H1 (cell line): ENCODE results near the gene FBXO38. TPM values are rescaled to one million over a fixed set of nuclear protein-coding genes. Genes with fewer than 3 reads are reported as not detected.

Experiments
- CTCF ChIA-PET: fragments of 300-600 bp; sonication (Branson Sonifier 250); formaldehyde crosslinking; loops from one replicate; lab custom pipeline; 2021; ENCODE audit not compliant: partially characterized antibody; lab: Charles Lee
- POLR2A ChIA-PET: fragments of 300-600 bp; sonication (Branson Sonifier 250); formaldehyde crosslinking; loops from one replicate; lab custom pipeline; 2021; ENCODE audit warnings: inconsistent platforms; ENCODE audit not compliant: partially characterized antibody; lab: Charles Lee
- DNase-seq, 2 experiments: peaks; one replicate each; pipeline versions ENCODE4 v3.0.0 to v3.0.0-alpha.2; 2010 to 2022; ENCODE audit warnings: low spot score in 2 of 2, low read depth in 1 of 2, mixed read lengths in 1 of 2
- FAIRE-seq: peaks from 2 replicates; lab custom pipeline; 2011; peaks lifted over from hg19 to GRCh38; lab: Jason Lieb, UNC
- H2AFZ ChIP-seq: 2 replicates; pipeline ENCODE4 v1.8.1; 2012; ENCODE audit warnings: low read length, inconsistent platforms
- H2AK5ac ChIP-seq: 2 replicates; pipeline ENCODE4 v1.6.1; 2013; ENCODE audit warnings: low read depth, low read length
- H2BK120ac ChIP-seq: replicated peaks from 2 replicates; pipeline ENCODE3; 2013; ENCODE audit warnings: low read depth, low read length, inconsistent platforms
- H2BK12ac ChIP-seq: 2 replicates; pipeline ENCODE4 v1.6.1; 2013; ENCODE audit warnings: low read depth, low read length
- H2BK15ac ChIP-seq: 2 replicates; pipeline ENCODE4 v1.6.1; 2013; ENCODE audit warnings: low read length
- H2BK20ac ChIP-seq: 2 replicates; pipeline ENCODE4 v1.6.1; 2013; ENCODE audit warnings: low read length
- H2BK5ac ChIP-seq: 2 replicates; pipeline ENCODE4 v1.6.1; 2013; ENCODE audit warnings: low read depth, low read length
- H3K14ac ChIP-seq: 2 replicates; pipeline ENCODE4 v1.6.1; 2013; ENCODE audit warnings: inconsistent platforms; ENCODE audit not compliant: insufficient read length
- H3K18ac ChIP-seq: 2 replicates; pipeline ENCODE4 v1.6.1; 2013; ENCODE audit warnings: low read length; ENCODE audit errors: extremely low read depth
- H3K23ac ChIP-seq: 2 replicates; pipeline ENCODE4 v1.6.1; 2013; ENCODE audit warnings: inconsistent platforms; ENCODE audit not compliant: insufficient read length
- H3K23me2 ChIP-seq: 2 replicates; pipeline ENCODE4 v1.6.1; 2013; ENCODE audit warnings: low read depth, low read length
- H3K27ac ChIP-seq: 2 replicates; pipeline ENCODE4 v1.6.1; 2011; ENCODE audit warnings: low read depth, low read length, inconsistent platforms
- H3K27me3 ChIP-seq, 4 experiments: replicated peaks in 1 of 4; 1 replicate in 1 of 4; 2 replicates in 3 of 4; pipeline versions ENCODE4 v1.6.1 to v1.8.1; 2011 to 2013; ENCODE audit warnings: low read length in 3 of 4, mild to moderate bottlenecking in 3 of 4, inconsistent platforms in 2 of 4, mixed read lengths in 2 of 4, moderate library complexity in 1 of 4; ENCODE audit not compliant: control insufficient read depth in 3 of 4, insufficient read depth in 3 of 4; ENCODE audit errors: extremely low read depth in 1 of 4
- H3K36me3 ChIP-seq, 4 experiments: 2 replicates each; pipeline versions ENCODE4 v1.6.1 to v1.8.1; 2011 to 2013; ENCODE audit warnings: mild to moderate bottlenecking in 4 of 4, low read length in 3 of 4, moderate library complexity in 2 of 4, control low read depth in 1 of 4, inconsistent platforms in 1 of 4; ENCODE audit not compliant: insufficient read depth in 4 of 4, control insufficient read depth in 2 of 4
- H3K4ac ChIP-seq: replicated peaks from 2 replicates; pipeline ENCODE3; 2013; ENCODE audit warnings: low read length, low read depth, mixed read lengths, inconsistent platforms; ENCODE audit not compliant: insufficient read length
- H3K4me1 ChIP-seq, 4 experiments: replicated peaks in 1 of 4; 1 replicate in 1 of 4; 2 replicates in 3 of 4; pipeline versions ENCODE4 v1.6.1 to v1.8.1; 2011 to 2013; ENCODE audit warnings: low read length in 3 of 4, inconsistent platforms in 2 of 4, mixed read lengths in 1 of 4; ENCODE audit not compliant: insufficient read depth in 4 of 4, control insufficient read depth in 3 of 4
- H3K4me2 ChIP-seq, 2 experiments: 2 replicates each; pipeline versions ENCODE4 v1.6.1 to v1.8.1; 2011 to 2013; ENCODE audit warnings: low read depth in 2 of 2, low read length in 2 of 2, control low read depth in 1 of 2, inconsistent platforms in 1 of 2, mild to moderate bottlenecking in 1 of 2; ENCODE audit not compliant: insufficient read depth in 1 of 2
- H3K4me3 ChIP-seq, 4 experiments: fragments of 200-600, 300-600 bp in 1 of 4; sonication (generic), shearing (Covaris generic), sonication (Bioruptor Twin) in 1 of 4; 2 replicates each; pipeline versions ENCODE4 v1.5.1 to v1.8.1; 2011 to 2016; ENCODE audit warnings: low read length in 4 of 4, low read depth in 3 of 4, control low read depth in 2 of 4, inconsistent platforms in 2 of 4, mild to moderate bottlenecking in 2 of 4, mixed read lengths in 1 of 4, moderate library complexity in 1 of 4; ENCODE audit not compliant: insufficient read depth in 2 of 4; ENCODE audit errors: extremely low read depth in 1 of 4
- H3K56ac ChIP-seq: replicated peaks from 2 replicates; pipeline ENCODE3; 2013; ENCODE audit warnings: low read depth, mild to moderate bottlenecking, mixed read lengths, low read length, inconsistent platforms; ENCODE audit not compliant: insufficient read length
- H3K79me1 ChIP-seq: 2 replicates; pipeline ENCODE4 v1.6.1; 2013; ENCODE audit warnings: low read depth, low read length, control low read depth
- H3K79me2 ChIP-seq, 2 experiments: 2 replicates each; pipeline versions ENCODE4 v1.6.1 to v1.8.1; 2012 to 2013; ENCODE audit warnings: low read length in 2 of 2, mild to moderate bottlenecking in 2 of 2, inconsistent platforms in 1 of 2; ENCODE audit not compliant: insufficient read depth in 2 of 2, control insufficient read depth in 1 of 2
- H3K9ac ChIP-seq, 4 experiments: replicated peaks in 1 of 4; 1 replicate in 1 of 4; 2 replicates in 3 of 4; pipeline versions ENCODE4 v1.6.1 to v1.8.1; 2011 to 2013; ENCODE audit warnings: low read depth in 3 of 4, low read length in 3 of 4, control low read depth in 2 of 4, mild to moderate bottlenecking in 2 of 4, moderate library complexity in 2 of 4, inconsistent platforms in 1 of 4; ENCODE audit errors: extremely low read depth in 1 of 4
- H3K9me3 ChIP-seq, 2 experiments: 2 replicates each; pipeline versions ENCODE4 v1.6.1 to v1.8.1; 2012 to 2013; ENCODE audit warnings: mild to moderate bottlenecking in 2 of 2, moderate library complexity in 2 of 2, control low read depth in 1 of 2, inconsistent platforms in 1 of 2, low read depth in 1 of 2, low read length in 1 of 2, mixed read lengths in 1 of 2; ENCODE audit not compliant: insufficient read depth in 2 of 2
- H4K20me1 ChIP-seq, 2 experiments: replicated peaks in 1 of 2; 2 replicates each; pipeline versions ENCODE3 to v1.8.1; 2011 to 2013; ENCODE audit warnings: inconsistent platforms in 2 of 2, low read length in 2 of 2, mild to moderate bottlenecking in 1 of 2; ENCODE audit not compliant: insufficient read depth in 2 of 2, control insufficient read depth in 1 of 2
- H4K5ac ChIP-seq: 2 replicates; pipeline ENCODE4 v1.6.1; 2013; ENCODE audit warnings: low read length, low read depth, mixed read lengths, inconsistent platforms; ENCODE audit not compliant: insufficient read length
- H4K8ac ChIP-seq: 2 replicates; pipeline ENCODE4 v1.8.0; 2013; ENCODE audit warnings: mild to moderate bottlenecking, moderate library complexity, low read length, inconsistent platforms; ENCODE audit not compliant: insufficient read depth; ENCODE audit errors: extremely low read depth
- H4K91ac ChIP-seq: replicated peaks from 2 replicates; pipeline ENCODE3; 2013; ENCODE audit warnings: low read length, mixed read lengths, inconsistent platforms; ENCODE audit not compliant: insufficient read length
- CREB1 ChIP-seq: IDR thresholded peaks from 2 replicates; pipeline ENCODE4 v1.6.1; 2012; ENCODE audit warnings: inconsistent platforms
- EGR1 ChIP-seq: IDR thresholded peaks from 2 replicates; pipeline ENCODE4 v1.6.1; 2011; ENCODE audit warnings: low read depth, low read length, borderline replicate concordance
- EZH2 ChIP-seq: fragments of 200-600 bp; sonication (generic); IDR thresholded peaks from 2 replicates; pipeline ENCODE4 v1.7.1; 2012; ENCODE audit warnings: low read depth, mild to moderate bottlenecking, moderate library complexity, low read length, inconsistent platforms; ENCODE audit not compliant: severe bottlenecking
- FOSL1 ChIP-seq: IDR thresholded peaks from 2 replicates; pipeline ENCODE4 v1.6.1; 2011; ENCODE audit warnings: mild to moderate bottlenecking, low read depth, low read length, moderate library complexity; ENCODE audit not compliant: insufficient read depth
- GABPA ChIP-seq: IDR thresholded peaks from 2 replicates; pipeline ENCODE4 v1.6.1; 2011; ENCODE audit warnings: mild to moderate bottlenecking, low read length, moderate library complexity, borderline replicate concordance; ENCODE audit not compliant: insufficient read depth
- GTF2F1 ChIP-seq: IDR thresholded peaks from 2 replicates; pipeline ENCODE4 v1.6.1; 2012; ENCODE audit warnings: low read depth, low read length, improper control_type of control experiment, borderline replicate concordance
- HDAC2 ChIP-seq, 2 experiments: fragments of 300-600 bp in 1 of 2; sonication (generic) in 1 of 2; IDR thresholded peaks; 2 replicates each; pipeline ENCODE4 v1.6.1; 2011 to 2012; ENCODE audit warnings: low read depth in 2 of 2, low read length in 2 of 2, mild to moderate bottlenecking in 2 of 2, moderate library complexity in 2 of 2, borderline replicate concordance in 1 of 2, inconsistent platforms in 1 of 2
- JUND ChIP-seq: IDR thresholded peaks from 2 replicates; pipeline ENCODE4 v1.6.1; 2011; ENCODE audit warnings: mild to moderate bottlenecking, improper control_type of control experiment, low read length
- SAP30 ChIP-seq: fragments of 300-600 bp; sonication (generic); IDR thresholded peaks from 2 replicates; pipeline ENCODE4 v1.7.1; 2012; ENCODE audit warnings: low read length, moderate library complexity, mild to moderate bottlenecking, inconsistent platforms; ENCODE audit not compliant: insufficient read depth, insufficient replicate concordance
- TAF1 ChIP-seq: IDR thresholded peaks from 2 replicates; pipeline ENCODE4 v1.6.1; 2011; ENCODE audit warnings: mild to moderate bottlenecking, low read depth, low read length
- WGBS, 2 experiments: shearing (Covaris generic) in 1 of 2; methylation state at CpG; one replicate each; pipeline versions ENCODE4 v1.1.6 to v1.1.7; 2013 to 2015; ENCODE audit warnings: low lambda C conversion rate in 2 of 2, mixed read lengths in 2 of 2, inconsistent platforms in 1 of 2, low coverage in 1 of 2, missing lambda C conversion rate in 1 of 2; ENCODE audit not compliant: insufficient replicate concordance in 2 of 2, insufficient coverage in 1 of 2, insufficient read length in 1 of 2; ENCODE audit errors: extremely low coverage in 1 of 2, missing lambda C conversion rate in 1 of 2; 5-methylcytosine and 5-hydroxymethylcytosine counted together
- polyA plus RNA-seq, 7 experiments: library from polyadenylated mRNA; depleted of rRNA in 3 of 7; stranded (reverse) in 5 of 7; unstranded in 2 of 7; fragments of >200 nt in 5 of 7; fragments of 200-250 nt in 2 of 7; gene quantifications; 1 replicate in 5 of 7; 2 replicates in 1 of 7; 4 replicates in 1 of 7; pipeline versions ENCODE4 v1.2.1 to v1.2.3, GENCODE V29; 2011 to 2013; ENCODE audit warnings: missing spikeins in 2 of 7, mixed read lengths in 2 of 7
- total RNA-seq: library from RNA; stranded (reverse); fragmentation: NEBNext Ultra II Directional; extraction: Animal tissue kit (Norgen Biotek cat#: 25700); gene quantifications from 2 replicates; pipeline ENCODE4 v1.2.1, GENCODE V29; 2021
- TF ChIP-seq, protein P1 (sequence below), 3 experiments: IDR thresholded peaks; 1 replicate in 2 of 3; 2 replicates in 1 of 3; pipeline versions ENCODE4 v1.5.1 to v1.6.1; 2011; ENCODE audit warnings: low read length in 3 of 3, mild to moderate bottlenecking in 3 of 3, inconsistent platforms in 2 of 3, low read depth in 1 of 3, moderate library complexity in 1 of 3; ENCODE audit not compliant: insufficient read depth in 1 of 3; ENCODE audit errors: control extremely low read depth in 1 of 3

The FBXO38 gene
- total and polyA plus RNA-seq, 2 of the 8 experiments (the other 6 are each of a cell fraction or from before 2014, with no cell fraction given): 9.1 to 34.3 TPM

- Histone ChIP-seq H3K4me1 (peaks cover 0 to 3% (median 0%) of the 10 kb centered on the region in 4 experiments; a peak in 4 of 7 replicates), H2AFZ (no peak overlapping the region), H3K56ac (no peak overlapping the region), H2BK120ac (no peak overlapping the region), H3K4ac (no peak overlapping the region), H4K91ac (no peak overlapping the region), H3K9ac (no peak overlapping the region), H4K20me1 (peaks cover 0 to 5% of the 10 kb centered on the region in 2 experiments), H3K27me3 (no peaks in the 10 kb centered on the region), H4K8ac (no peak overlapping the region), H3K14ac (no peak overlapping the region), H3K4me3 (no peak overlapping the region), H3K79me2 (peaks cover 0 to 79% of the 10 kb centered on the region in 2 experiments; a peak in 3 of 4 replicates), H3K4me2 (no peak overlapping the region), H4K5ac (no peak overlapping the region), H3K23me2 (peaks cover 6% of the 10 kb centered on the region), H3K18ac (no peak overlapping the region), H2BK12ac (no peak overlapping the region), H3K9me3 (no peaks in the 10 kb centered on the region), H3K79me1 (peaks cover 10% of the 10 kb centered on the region; the same call in 1 of the 2 replicates), H2BK15ac (no peak overlapping the region), H2BK5ac (no peak overlapping the region), H2BK20ac (no peak overlapping the region), H3K27ac (no peak overlapping the region), H2AK5ac (no peak overlapping the region), H3K23ac (no peak overlapping the region), H3K36me3 (peaks cover 0 to 3% (median 0%) of the 10 kb centered on the region in 4 experiments; a peak in 1 of 8 replicates)
- DNase-seq (no peak), FAIRE-seq (no peak)
- ChIA-PET POLR2A (interaction anchor here (0.8 kb wide), 1 partner anchor 10 kb away, joined by 3 read pairs; no protein-coding TSS in a partner anchor), CTCF (interaction anchor here (0.7 to 1.2 kb wide), 2 partner anchors 11 to 13 kb away, joined by 3 to 7 read pairs; no protein-coding TSS in a partner anchor)
- 88% methylated on average over 3 of the region's 3 CpGs; no CpG with 5 or more reads in 1 of the 2 experiments for WGBS, 2 experiments
- TF ChIP-seq SAP30: no peak
- no peak for TF ChIP-seq GABPA
- TF ChIP-seq JUND: no peak
- TF ChIP-seq EZH2: no peak
- TF ChIP-seq GTF2F1: no peak
- no peak for TF ChIP-seq HDAC2 (IDR thresholded peaks at IDR 0.05; ENCODE audit: borderline replicate concordance in 1 of 2, low read depth in 2 of 2, low read length in 2 of 2)
- no peak for TF ChIP-seq FOSL1
- no peak for TF ChIP-seq EGR1
- no peak for TF ChIP-seq TAF1
- TF ChIP-seq CREB1: no peak
- TF ChIP-seq, protein P1, sequence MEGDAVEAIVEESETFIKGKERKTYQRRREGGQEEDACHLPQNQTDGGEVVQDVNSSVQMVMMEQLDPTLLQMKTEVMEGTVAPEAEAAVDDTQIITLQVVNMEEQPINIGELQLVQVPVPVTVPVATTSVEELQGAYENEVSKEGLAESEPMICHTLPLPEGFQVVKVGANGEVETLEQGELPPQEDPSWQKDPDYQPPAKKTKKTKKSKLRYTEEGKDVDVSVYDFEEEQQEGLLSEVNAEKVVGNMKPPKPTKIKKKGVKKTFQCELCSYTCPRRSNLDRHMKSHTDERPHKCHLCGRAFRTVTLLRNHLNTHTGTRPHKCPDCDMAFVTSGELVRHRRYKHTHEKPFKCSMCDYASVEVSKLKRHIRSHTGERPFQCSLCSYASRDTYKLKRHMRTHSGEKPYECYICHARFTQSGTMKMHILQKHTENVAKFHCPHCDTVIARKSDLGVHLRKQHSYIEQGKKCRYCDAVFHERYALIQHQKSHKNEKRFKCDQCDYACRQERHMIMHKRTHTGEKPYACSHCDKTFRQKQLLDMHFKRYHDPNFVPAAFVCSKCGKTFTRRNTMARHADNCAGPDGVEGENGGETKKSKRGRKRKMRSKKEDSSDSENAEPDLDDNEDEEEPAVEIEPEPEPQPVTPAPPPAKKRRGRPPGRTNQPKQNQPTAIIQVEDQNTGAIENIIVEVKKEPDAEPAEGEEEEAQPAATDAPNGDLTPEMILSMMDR (IDR thresholded peaks at IDR 0.05; ENCODE audit: control extremely low read depth in 1 of 3, insufficient read depth in 1 of 3, low read depth in 1 of 3, low read length in 3 of 3): no peak
These were observed 3.6 kb downstream of the FBXO38 start for GRCh38 chr5:148387325-148387724.
